Suprapubic skin (tissue), 3 donors: ENCODE data around the gene PLK5.

Experiments used
- POLR2A ChIP-seq, 2 donors: fragments of 450-650 bp; IDR thresholded peaks; one replicate each; pipeline ENCODE4 v1.6.1; 2017; ENCODE audit warnings: antibody characterized with exemption in 2 of 2, mild to moderate bottlenecking in 2 of 2, moderate library complexity in 2 of 2
- TF ChIP-seq, protein P1 (sequence below), 2 donors: fragments of 200-600 bp in 1 of 2; fragments of 450-650 bp in 1 of 2; sonication (generic) in 1 of 2; IDR thresholded peaks; one replicate each; pipeline ENCODE4 v1.5.1; 2016 to 2019; ENCODE audit warnings: antibody characterized with exemption in 2 of 2, mild to moderate bottlenecking in 1 of 2, moderate library complexity in 1 of 2

- TF ChIP-seq, protein P1, sequence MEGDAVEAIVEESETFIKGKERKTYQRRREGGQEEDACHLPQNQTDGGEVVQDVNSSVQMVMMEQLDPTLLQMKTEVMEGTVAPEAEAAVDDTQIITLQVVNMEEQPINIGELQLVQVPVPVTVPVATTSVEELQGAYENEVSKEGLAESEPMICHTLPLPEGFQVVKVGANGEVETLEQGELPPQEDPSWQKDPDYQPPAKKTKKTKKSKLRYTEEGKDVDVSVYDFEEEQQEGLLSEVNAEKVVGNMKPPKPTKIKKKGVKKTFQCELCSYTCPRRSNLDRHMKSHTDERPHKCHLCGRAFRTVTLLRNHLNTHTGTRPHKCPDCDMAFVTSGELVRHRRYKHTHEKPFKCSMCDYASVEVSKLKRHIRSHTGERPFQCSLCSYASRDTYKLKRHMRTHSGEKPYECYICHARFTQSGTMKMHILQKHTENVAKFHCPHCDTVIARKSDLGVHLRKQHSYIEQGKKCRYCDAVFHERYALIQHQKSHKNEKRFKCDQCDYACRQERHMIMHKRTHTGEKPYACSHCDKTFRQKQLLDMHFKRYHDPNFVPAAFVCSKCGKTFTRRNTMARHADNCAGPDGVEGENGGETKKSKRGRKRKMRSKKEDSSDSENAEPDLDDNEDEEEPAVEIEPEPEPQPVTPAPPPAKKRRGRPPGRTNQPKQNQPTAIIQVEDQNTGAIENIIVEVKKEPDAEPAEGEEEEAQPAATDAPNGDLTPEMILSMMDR (IDR thresholded peaks at IDR 0.05): no peak
- no peak for TF ChIP-seq POLR2A (IDR thresholded peaks at IDR 0.05)
Observed at GRCh38 chr19:1584500-1585242, 60.8 kb downstream of the PLK5 start.
